Activated T-cell treated with anti-CD3 and anti-CD28 coated beads, Interleukin-2, amount 50 U/mL, for 24 hours (primary cell): ENCODE results near the gene UHRF1.
A peak's percentile ranks its signal among the peaks of the same experiment; 100 is the strongest.
"Not testable (repeated sequence)": the region's sequence is repeated elsewhere in the genome, so short reads cannot be mapped to it uniquely, and the experiment has no call there.

Experiments used
- DNase-seq: peaks from one replicate; pipeline ENCODE4 v3.0.0-alpha.2; 2020
- H3K27ac Mint-ChIP-seq: 2 replicates; pipeline ENCODE4 v1.8.0; 2020; ENCODE audit warnings: mild to moderate bottlenecking, mixed read lengths
- H3K27me3 Mint-ChIP-seq: 2 replicates; pipeline ENCODE4 v1.8.0; 2020; ENCODE audit warnings: mixed read lengths
- H3K36me3 Mint-ChIP-seq: 2 replicates; pipeline ENCODE4 v1.8.0; 2020; ENCODE audit warnings: low read depth, mixed read lengths
- H3K4me1 Mint-ChIP-seq: 2 replicates; pipeline ENCODE4 v1.8.0; 2020; ENCODE audit warnings: low read depth, mixed read lengths
- H3K4me3 Mint-ChIP-seq: 2 replicates; pipeline ENCODE4 v1.8.0; 2020; ENCODE audit warnings: mild to moderate bottlenecking, moderate library complexity, mixed read lengths
- H3K9me3 Mint-ChIP-seq: 2 replicates; pipeline ENCODE4 v1.8.0; 2020; ENCODE audit warnings: mixed read lengths

Gene UHRF1

DNA sequence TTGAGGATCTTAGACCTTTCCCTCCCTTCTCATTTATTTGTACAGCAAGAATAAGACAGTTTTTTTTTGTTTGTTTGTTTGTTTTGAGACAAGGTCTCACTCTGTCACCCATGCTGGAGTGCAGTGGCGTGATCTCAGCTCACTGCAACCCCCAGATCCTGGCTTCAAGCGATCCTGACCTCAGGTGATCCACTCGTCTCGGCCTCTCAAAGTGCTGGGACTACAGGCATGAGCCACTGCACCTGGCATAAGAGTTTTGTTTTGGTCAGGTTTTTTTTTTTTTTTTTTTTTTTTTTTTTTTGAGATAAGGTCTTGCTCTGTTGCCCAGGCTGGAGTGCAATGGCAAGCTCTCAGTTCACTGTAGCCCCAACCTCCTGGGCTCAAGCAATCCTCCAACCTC is 29.2 kb downstream of the UHRF1 start:
- not testable (repeated sequence) for H3K4me1 Mint-ChIP-seq, H3K9me3 Mint-ChIP-seq, H3K4me3 Mint-ChIP-seq, H3K27ac Mint-ChIP-seq, DNase-seq, H3K27me3 Mint-ChIP-seq
- peaks cover 92% of the 10 kb centered on the region for H3K36me3 Mint-ChIP-seq

- H3K27ac Mint-ChIP-seq: no peak overlapping the region
- no peaks in the 10 kb centered on the region for H3K27me3 Mint-ChIP-seq
- no peaks in the 10 kb centered on the region for H3K4me1 Mint-ChIP-seq
- no peaks in the 10 kb centered on the region for H3K9me3 Mint-ChIP-seq
- no peak for DNase-seq
- peaks cover 94% of the 10 kb centered on the region for H3K36me3 Mint-ChIP-seq
- H3K4me3 Mint-ChIP-seq: no peak overlapping the region
Observed at GRCh38 chr19:4939466-4939865, 30.2 kb downstream of the UHRF1 start.

GRCh38 chr19:4941638-4942169 is 32.4 kb downstream of the UHRF1 start:
- peaks cover 94% of the 10 kb centered on the region for H3K36me3 Mint-ChIP-seq
- H3K27me3 Mint-ChIP-seq, H3K4me3 Mint-ChIP-seq, H3K9me3 Mint-ChIP-seq, H3K27ac Mint-ChIP-seq, H3K4me1 Mint-ChIP-seq, DNase-seq: not testable (repeated sequence)

DNA sequence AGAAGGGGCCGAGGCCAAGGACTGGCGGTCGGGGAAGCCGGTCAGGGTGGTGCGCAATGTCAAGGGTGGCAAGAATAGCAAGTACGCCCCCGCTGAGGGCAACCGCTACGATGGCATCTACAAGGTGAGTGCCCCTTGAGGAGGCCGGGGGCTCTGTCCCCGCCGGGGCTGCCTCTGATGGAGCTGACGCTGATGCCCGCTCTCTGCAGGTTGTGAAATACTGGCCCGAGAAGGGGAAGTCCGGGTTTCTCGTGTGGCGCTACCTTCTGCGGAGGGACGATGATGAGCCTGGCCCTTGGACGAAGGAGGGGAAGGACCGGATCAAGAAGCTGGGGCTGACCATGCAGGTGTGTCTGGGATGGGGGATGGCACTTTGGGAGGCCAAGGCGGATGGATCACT is 41.3 kb downstream of the UHRF1 start:
- H3K4me3 Mint-ChIP-seq: not testable (repeated sequence)
- H3K36me3 Mint-ChIP-seq: peaks cover 93% of the 10 kb centered on the region

GRCh38 chr19:4951656-4952055 is 42.4 kb downstream of the UHRF1 start:
- no peak overlapping the region for H3K27ac Mint-ChIP-seq
- DNase-seq: no peak
- H3K4me3 Mint-ChIP-seq: no peak overlapping the region
- H3K27me3 Mint-ChIP-seq: no peaks in the 10 kb centered on the region
- peaks cover 93% of the 10 kb centered on the region for H3K36me3 Mint-ChIP-seq
- no peaks in the 10 kb centered on the region for H3K9me3 Mint-ChIP-seq
- no peaks in the 10 kb centered on the region for H3K4me1 Mint-ChIP-seq

More for the DNA sequence above, 41.3 kb downstream of the UHRF1 start:
- not testable (repeated sequence) for H3K27me3 Mint-ChIP-seq, H3K27ac Mint-ChIP-seq, H3K4me1 Mint-ChIP-seq, H3K9me3 Mint-ChIP-seq, DNase-seq

- Mint-ChIP-seq H3K9me3 (no peaks in the 10 kb centered on the region), H3K36me3 (peaks cover 94% of the 10 kb centered on the region), H3K4me3 (no peak overlapping the region), H3K27me3 (no peaks in the 10 kb centered on the region), H3K4me1 (no peaks in the 10 kb centered on the region), H3K27ac (no peak overlapping the region)
- no peak for DNase-seq
Observed at GRCh38 chr19:4952945-4953344, 43.6 kb downstream of the UHRF1 start.

GRCh38 chr19:4954320-4955149 is 45.2 kb downstream of the UHRF1 start:
- not testable (repeated sequence) for H3K4me3 Mint-ChIP-seq, H3K27me3 Mint-ChIP-seq, H3K4me1 Mint-ChIP-seq, DNase-seq, H3K9me3 Mint-ChIP-seq
- peaks cover 94% of the 10 kb centered on the region for H3K36me3 Mint-ChIP-seq
- peak overlapping the region; percentile 75 for H3K27ac Mint-ChIP-seq

DNA sequence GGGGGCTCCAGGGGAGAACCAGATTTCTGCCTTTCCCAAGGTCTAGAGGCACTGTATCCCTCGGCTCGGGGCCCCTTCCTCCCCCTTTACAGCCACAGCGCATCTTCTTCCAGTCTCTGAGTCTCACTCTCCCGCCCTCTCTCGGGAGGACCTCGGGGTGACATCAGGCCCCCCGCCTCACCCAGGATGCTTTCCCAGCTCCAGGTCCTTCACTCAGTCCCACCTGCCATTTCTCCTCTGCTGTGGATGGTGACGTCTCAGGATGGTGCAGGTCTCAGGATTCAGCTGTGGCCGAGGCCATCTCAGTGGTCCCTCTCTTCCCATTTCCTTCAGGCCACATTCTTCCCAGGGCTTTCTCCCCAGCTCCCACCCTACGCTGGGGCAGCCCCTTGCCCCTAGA is 46.0 kb downstream of the UHRF1 start:
- H3K27ac Mint-ChIP-seq: peak overlapping the region; percentile 50
- H3K4me3 Mint-ChIP-seq: no peak overlapping the region
- no peaks in the 10 kb centered on the region for H3K27me3 Mint-ChIP-seq
- no peak for DNase-seq
- no peaks in the 10 kb centered on the region for H3K9me3 Mint-ChIP-seq
- H3K4me1 Mint-ChIP-seq: no peaks in the 10 kb centered on the region
- H3K36me3 Mint-ChIP-seq: peaks cover 95% of the 10 kb centered on the region

DNA sequence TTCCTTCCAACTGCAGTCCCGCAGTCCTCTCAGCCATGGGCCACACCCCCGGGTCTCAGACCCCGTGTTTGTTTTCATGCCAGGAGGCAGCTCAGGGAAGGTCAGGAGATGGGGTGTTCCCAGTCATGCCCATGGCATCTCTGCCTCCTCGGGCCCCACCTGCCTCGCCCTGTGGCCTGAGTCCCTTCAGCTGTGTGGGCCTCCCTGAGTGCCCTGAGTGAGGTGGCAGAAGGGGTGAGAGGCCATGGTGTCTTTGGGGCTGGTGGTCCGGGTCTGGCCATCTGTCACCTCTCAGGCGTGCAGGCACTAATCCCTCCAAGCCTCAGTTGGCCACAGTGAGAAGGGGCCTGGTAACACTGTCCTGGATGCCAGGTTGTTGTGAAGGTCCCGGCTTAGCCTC is 48.7 kb downstream of the UHRF1 start:
- no peaks in the 10 kb centered on the region for H3K27me3 Mint-ChIP-seq

GRCh38 chr19:4962085-4962619 is 52.9 kb downstream of the UHRF1 start:
- no peak overlapping the region for H3K27ac Mint-ChIP-seq
- no peaks in the 10 kb centered on the region for H3K9me3 Mint-ChIP-seq
- DNase-seq: no peak

More for the DNA sequence above, 48.7 kb downstream of the UHRF1 start:
- no peaks in the 10 kb centered on the region for H3K4me1 Mint-ChIP-seq
- H3K27ac Mint-ChIP-seq: no peak overlapping the region
- peaks cover 90% of the 10 kb centered on the region for H3K36me3 Mint-ChIP-seq
- H3K4me3 Mint-ChIP-seq: no peak overlapping the region
- no peak for DNase-seq
- no peaks in the 10 kb centered on the region for H3K9me3 Mint-ChIP-seq

GRCh38 chr19:4965061-4965460 is 55.8 kb downstream of the UHRF1 start:
- Mint-ChIP-seq H3K27ac (no peak overlapping the region), H3K9me3 (no peaks in the 10 kb centered on the region), H3K4me1 (peaks cover 13% of the 10 kb centered on the region), H3K4me3 (no peak overlapping the region), H3K27me3 (no peaks in the 10 kb centered on the region), H3K36me3 (peaks cover 55% of the 10 kb centered on the region)
- no peak for DNase-seq

More at GRCh38 chr19:4962085-4962619, 52.9 kb downstream of the UHRF1 start:
- no peaks in the 10 kb centered on the region for H3K4me1 Mint-ChIP-seq
- no peak overlapping the region for H3K4me3 Mint-ChIP-seq
- H3K27me3 Mint-ChIP-seq: no peaks in the 10 kb centered on the region
- H3K36me3 Mint-ChIP-seq: peaks cover 75% of the 10 kb centered on the region

- peaks cover 47% of the 10 kb centered on the region for H3K36me3 Mint-ChIP-seq
Observed at GRCh38 chr19:4966591-4966990, 57.3 kb downstream of the UHRF1 start.

GRCh38 chr19:4967738-4968461 is 58.6 kb downstream of the UHRF1 start:
- H3K4me1 Mint-ChIP-seq: peaks cover 34% of the 10 kb centered on the region
- H3K4me3 Mint-ChIP-seq: peak overlapping the region; percentile 66
- no peaks in the 10 kb centered on the region for H3K9me3 Mint-ChIP-seq
- peak overlapping the region; percentile 92 for H3K27ac Mint-ChIP-seq
- DNase-seq: no peak
- no peaks in the 10 kb centered on the region for H3K27me3 Mint-ChIP-seq
- H3K36me3 Mint-ChIP-seq: peaks cover 33% of the 10 kb centered on the region

More at GRCh38 chr19:4966591-4966990, 57.3 kb downstream of the UHRF1 start:
- Mint-ChIP-seq H3K4me3 (no peak overlapping the region), H3K27me3 (no peaks in the 10 kb centered on the region), H3K9me3 (no peaks in the 10 kb centered on the region), H3K27ac (peak overlapping the region; percentile 44), H3K4me1 (peaks cover 28% of the 10 kb centered on the region)
- no peak for DNase-seq

- Mint-ChIP-seq H3K9me3 (no peaks in the 10 kb centered on the region), H3K27ac (peak within 1 kb of the TSS; percentile 92), H3K36me3 (peaks cover 28% of the 10 kb centered on the region), H3K4me3 (peak within 1 kb of the TSS; percentile 89), H3K4me1 (peaks cover 36% of the 10 kb centered on the region), H3K27me3 (no peaks in the 10 kb centered on the region)
- peak; percentile 99 for DNase-seq
Observed at GRCh38 chr19:4968462-4969291, 59.4 kb downstream of the UHRF1 start, which contains the start of gene KDM4B. TSS of gene KDM4B (plus strand) at chr19:4969113. CDS start at chr19:5032891, 63,778 bp downstream.
